HCT116 (cell line): ENCODE results near the gene CCND1. TPM values are rescaled to one million over a fixed set of nuclear protein-coding genes. Genes with fewer than 3 reads are reported as not detected.

ENCODE experiments used
- ATAC-seq: fragments of 200-7000 bp; cut with Tn5 transposase; 2 replicates; pipeline ENCODE4 v1.9.1; 2020; ENCODE audit warnings: mild to moderate bottlenecking, moderate library complexity
- BruUV-seq: library from RNA; stranded (reverse); fragments of 400-500 nt; replicated peaks from 2 replicates; lab custom pipeline; 2021; lab: Mats Ljungman, UMichigan
- CTCF ChIA-PET: fragments of 300-600 bp; sonication (Branson Sonifier 250); formaldehyde crosslinking; loops from one replicate; lab custom pipeline; 2021; ENCODE audit warnings: antibody characterized with exemption; lab: Charles Lee
- POLR2A ChIA-PET: fragments of 300-600, 350-600 bp; sonication (Branson Sonifier 250); formaldehyde crosslinking; loops from one replicate; lab custom pipeline; 2021; ENCODE audit warnings: antibody characterized with exemption; lab: Charles Lee
- RAD21 ChIA-PET, 2 experiments: fragments of 300-600 bp; sonication (Branson Sonifier 250); formaldehyde crosslinking; loops; one replicate each; lab custom pipeline; 2023; ENCODE audit warnings: low total read pairs in 2 of 2; ENCODE audit not compliant: uncharacterized antibody in 2 of 2, unreplicated experiment in 2 of 2, low non-redundant PET in 1 of 2; lab: Charles Lee
- DNase-seq: peaks from one replicate; pipeline ENCODE4 v3.0.0-alpha.2; 2010; ENCODE audit warnings: low read depth, low spot score
- H2AFZ ChIP-seq: fragments of 200-600 bp; shearing (Covaris generic), sonication (generic); 2 replicates; pipeline ENCODE4 v1.6.1; 2017; ENCODE audit warnings: low read depth, mixed run types, mixed read lengths, antibody characterized with exemption, low read length; ENCODE audit not compliant: poor library complexity, severe bottlenecking
- H3K27ac ChIP-seq: 2 replicates; pipeline ENCODE4 v1.5.1; 2012; ENCODE audit warnings: low read depth, low read length
- H3K27me3 ChIP-seq: fragments of 200-600 bp; sonication (generic); 2 replicates; pipeline ENCODE4 v1.6.1; 2016; ENCODE audit warnings: mixed run types, low read length, mixed read lengths; ENCODE audit not compliant: insufficient read depth
- H3K36me3 ChIP-seq, 2 experiments: fragments of 200-500 bp in 1 of 2; fragments of 200-600 bp in 1 of 2; sonication (Bioruptor generic) in 1 of 2; sonication (generic) in 1 of 2; 2 replicates each; pipeline versions ENCODE4 v1.5.1 to v1.6.1; 2014 to 2016; ENCODE audit warnings: low read length in 2 of 2, inconsistent platforms in 1 of 2, mixed read lengths in 1 of 2, mixed run types in 1 of 2; ENCODE audit not compliant: insufficient read depth in 2 of 2, control insufficient read depth in 1 of 2
- H3K4me1 ChIP-seq, 2 experiments: fragments of 200-600 bp in 1 of 2; sonication (generic) in 1 of 2; 2 replicates each; pipeline versions ENCODE4 v1.5.1 to v1.6.1; 2012 to 2017; ENCODE audit warnings: low read length in 2 of 2, inconsistent platforms in 1 of 2, mild to moderate bottlenecking in 1 of 2, mixed read lengths in 1 of 2, mixed run types in 1 of 2, moderate library complexity in 1 of 2; ENCODE audit not compliant: insufficient read depth in 2 of 2, control insufficient read depth in 1 of 2
- H3K4me2 ChIP-seq: fragments of 200-600 bp; sonication (generic); 2 replicates; pipeline ENCODE4 v1.6.1; 2017; ENCODE audit warnings: mixed run types, low read length, mixed read lengths
- H3K4me3 ChIP-seq, 2 experiments: fragments of 200-600 bp in 1 of 2; sonication (generic) in 1 of 2; replicated peaks in 1 of 2; 2 replicates each; pipeline ENCODE4 v1.5.1; 2011 to 2016; ENCODE audit warnings: low read length in 2 of 2, control low read depth in 1 of 2, low read depth in 1 of 2, mild to moderate bottlenecking in 1 of 2, mixed read lengths in 1 of 2, mixed run types in 1 of 2
- H3K79me2 ChIP-seq: fragments of 200-600 bp; sonication (generic); 2 replicates; pipeline ENCODE4 v1.6.1; 2017; ENCODE audit warnings: mild to moderate bottlenecking, mixed run types, low read length, moderate library complexity, mixed read lengths; ENCODE audit not compliant: insufficient read depth
- H3K9ac ChIP-seq: fragments of 200-600 bp; sonication (generic); 2 replicates; pipeline ENCODE4 v1.6.1; 2016; ENCODE audit warnings: low read length, mixed read lengths
- H3K9me2 ChIP-seq: fragments of 200-600 bp; sonication (generic), shearing (Covaris generic); 2 replicates; pipeline ENCODE4 v1.6.1; 2017; ENCODE audit warnings: mixed run types, mild to moderate bottlenecking, moderate library complexity; ENCODE audit not compliant: insufficient read depth
- H3K9me3 ChIP-seq, 2 experiments: fragments of 200-500 bp in 1 of 2; fragments of 200-600 bp in 1 of 2; sonication (Bioruptor generic) in 1 of 2; sonication (generic) in 1 of 2; 2 replicates each; pipeline ENCODE4 v1.6.1; 2014 to 2017; ENCODE audit warnings: low read length in 2 of 2, mixed read lengths in 2 of 2, inconsistent platforms in 1 of 2, low read depth in 1 of 2, mild to moderate bottlenecking in 1 of 2, mixed run types in 1 of 2, moderate library complexity in 1 of 2; ENCODE audit not compliant: control insufficient read depth in 1 of 2, insufficient read depth in 1 of 2
- H4K20me1 ChIP-seq: fragments of 200-600 bp; sonication (generic), shearing (Covaris generic); 2 replicates; pipeline ENCODE4 v1.6.1; 2017; ENCODE audit warnings: mixed run types, mild to moderate bottlenecking, moderate library complexity; ENCODE audit not compliant: insufficient read depth
- ELF1 ChIP-seq: IDR thresholded peaks from 2 replicates; pipeline ENCODE4 v1.6.1; 2012; ENCODE audit warnings: low read depth, borderline replicate concordance
- EZH2 ChIP-seq: fragments of 200-600 bp; sonication (generic); IDR thresholded peaks from 2 replicates; pipeline ENCODE4 v1.6.1; 2017; ENCODE audit warnings: antibody characterized with exemption, mixed run types
- EZH2phosphoT487 ChIP-seq: fragments of 200-600 bp; IDR thresholded peaks from 2 replicates; pipeline ENCODE4 v1.6.1; 2018; ENCODE audit warnings: antibody characterized with exemption, borderline replicate concordance
- JUND ChIP-seq: IDR thresholded peaks from 2 replicates; pipeline ENCODE4 v1.6.1; 2012
- MAX ChIP-seq: IDR thresholded peaks from 2 replicates; pipeline ENCODE4 v1.6.1; 2012
- POLR2AphosphoS5 ChIP-seq: IDR thresholded peaks from 2 replicates; pipeline ENCODE4 v1.6.1; 2011; ENCODE audit warnings: mild to moderate bottlenecking, low read depth, low read length, moderate library complexity
- SIN3A ChIP-seq: IDR thresholded peaks from 2 replicates; pipeline ENCODE4 v1.6.1; 2012; ENCODE audit warnings: low read depth
- SP1 ChIP-seq: IDR thresholded peaks from 2 replicates; pipeline ENCODE4 v1.6.1; 2012; ENCODE audit warnings: low read depth
- SRF ChIP-seq: IDR thresholded peaks from 2 replicates; pipeline ENCODE4 v1.6.1; 2012; ENCODE audit warnings: low read depth
- ZFX ChIP-seq: fragments of 450-650 bp; IDR thresholded peaks from 2 replicates; pipeline ENCODE4 v1.6.1; 2017
- intact Hi-C: fragments of 100-400 bp; cut with micrococcal nuclease; formaldehyde crosslinking; loops from 2 replicates; pipeline ENCODE4 v1.10.0; 2022
- total RNA-seq: library from RNA; stranded (reverse); gene quantifications from one replicate; pipeline ENCODE4 v1.2.1, GENCODE V29; 2021; ENCODE audit not compliant: unreplicated experiment

The CCND1 gene
- total RNA-seq, 1 experiment from 2014 or later: 601 TPM

DNA sequence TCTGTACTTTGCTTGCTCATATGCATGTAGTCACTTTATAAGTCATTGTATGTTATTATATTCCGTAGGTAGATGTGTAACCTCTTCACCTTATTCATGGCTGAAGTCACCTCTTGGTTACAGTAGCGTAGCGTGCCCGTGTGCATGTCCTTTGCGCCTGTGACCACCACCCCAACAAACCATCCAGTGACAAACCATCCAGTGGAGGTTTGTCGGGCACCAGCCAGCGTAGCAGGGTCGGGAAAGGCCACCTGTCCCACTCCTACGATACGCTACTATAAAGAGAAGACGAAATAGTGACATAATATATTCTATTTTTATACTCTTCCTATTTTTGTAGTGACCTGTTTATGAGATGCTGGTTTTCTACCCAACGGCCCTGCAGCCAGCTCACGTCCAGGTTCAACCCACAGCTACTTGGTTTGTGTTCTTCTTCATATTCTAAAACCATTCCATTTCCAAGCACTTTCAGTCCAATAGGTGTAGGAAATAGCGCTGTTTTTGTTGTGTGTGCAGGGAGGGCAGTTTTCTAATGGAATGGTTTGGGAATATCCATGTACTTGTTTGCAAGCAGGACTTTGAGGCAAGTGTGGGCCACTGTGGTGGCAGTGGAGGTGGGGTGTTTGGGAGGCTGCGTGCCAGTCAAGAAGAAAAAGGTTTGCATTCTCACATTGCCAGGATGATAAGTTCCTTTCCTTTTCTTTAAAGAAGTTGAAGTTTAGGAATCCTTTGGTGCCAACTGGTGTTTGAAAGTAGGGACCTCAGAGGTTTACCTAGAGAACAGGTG is 11.1 kb downstream of the CCND1 start:
- Histone ChIP-seq H4K20me1 (peaks cover 28% of the 10 kb centered on the region; the same call in 1 of the 2 replicates), H3K79me2 (peaks cover 51% of the 10 kb centered on the region), H3K4me3 (no peak overlapping the region), H3K27ac (0 out of 2 replicates have a peak overlapping the region, but pooled peaks have one; percentile 27), H3K9me2 (no peaks in the 10 kb centered on the region), H3K9me3 (no peaks in the 10 kb centered on the region), H2AFZ (no peak overlapping the region), H3K9ac (no peak overlapping the region), H3K4me1 (peaks cover 0 to 66% of the 10 kb centered on the region in 2 experiments; a peak in 3 of 4 replicates), H3K36me3 (peaks cover 48 to 58% of the 10 kb centered on the region in 2 experiments), H3K4me2 (no peak overlapping the region), H3K27me3 (no peaks in the 10 kb centered on the region)
- DNase-seq: no peak
- TF ChIP-seq JUND: peak; percentile 8; the same call in 1 of the 2 replicates
- no peak for TF ChIP-seq EZH2phosphoT487
- TF ChIP-seq POLR2AphosphoS5: peak; percentile 10; the same call in 1 of the 2 replicates
- RAD21 ChIA-PET: no interaction called here
- BruUV-seq: no TSS peak
- POLR2A ChIA-PET: no interaction called here
- no peak for ATAC-seq
- CTCF ChIA-PET: no interaction called here
- intact Hi-C loops: no loop called here

- no peaks in the 10 kb centered on the region for H3K27me3 ChIP-seq
- intact Hi-C loops: no loop called here
- peaks cover 20% of the 10 kb centered on the region; the same call in 1 of the 2 replicates for H4K20me1 ChIP-seq
- no peak for TF ChIP-seq MAX
- no peak for TF ChIP-seq SRF
- 0 out of 2 replicates have a peak, but pooled peaks have one; percentile 20 for TF ChIP-seq POLR2AphosphoS5
- no peak for TF ChIP-seq ELF1
- no peak for TF ChIP-seq SP1
- TF ChIP-seq EZH2phosphoT487: no peak
- no peak for TF ChIP-seq SIN3A
- TF ChIP-seq ZFX: no peak
- no peak for TF ChIP-seq EZH2
- RAD21 ChIA-PET: no interaction called here
- CTCF ChIA-PET: no interaction called here
- H3K27ac ChIP-seq: peak overlapping the region; percentile 13; the same call in 1 of the 2 replicates
- no peak overlapping the region for H3K4me2 ChIP-seq
- POLR2A ChIA-PET: interaction anchor here (0.6 to 1.2 kb wide), 2 partner anchors 12 to 21 kb away, joined by 3 read pairs; partner anchors contain the start of gene CCND1
- no TSS peak for BruUV-seq
- no peaks in the 10 kb centered on the region for H3K9me2 ChIP-seq
- H3K4me3 ChIP-seq: no peak overlapping the region
- H3K9me3 ChIP-seq: no peaks in the 10 kb centered on the region
- peaks cover 45 to 48% of the 10 kb centered on the region in 2 experiments for H3K36me3 ChIP-seq
- H3K4me1 ChIP-seq: peaks cover 0 to 60% of the 10 kb centered on the region in 2 experiments; a peak in 3 of 4 replicates
- ATAC-seq: no peak
- DNase-seq: no peak
- peaks cover 41% of the 10 kb centered on the region for H3K79me2 ChIP-seq
- H3K9ac ChIP-seq: no peak overlapping the region
- no peak overlapping the region for H2AFZ ChIP-seq
Observed at GRCh38 chr11:69652999-69653398, 12.0 kb downstream of the CCND1 start.
